GM19328 (cell line): ENCODE measurements around the gene ATXN1.
"Not testable (repeated sequence)": the region's sequence is repeated elsewhere in the genome, so short reads cannot be mapped to it uniquely, and the experiment has no call there.

Source experiments
- ATAC-seq: cut with Tn5 transposase; IDR thresholded peaks from one replicate; pipeline ENCODE4 v1.9.1; 2021; ENCODE audit warnings: mild to moderate bottlenecking, moderate library complexity; ENCODE audit not compliant: unreplicated experiment

Gene ATXN1

GRCh38 chr6:16406538-16406937, 354.7 kb downstream of the ATXN1 start:
- ATAC-seq, result not testable (repeated sequence)

- no peak for ATAC-seq
Observed at GRCh38 chr6:16405375-16405774, 355.9 kb downstream of the ATXN1 start.

- ATAC-seq, result no peak
Observed at GRCh38 chr6:16404456-16404855, 356.8 kb downstream of the ATXN1 start.

GRCh38 chr6:16403831-16404230, 357.4 kb downstream of the ATXN1 start:
- no peak for ATAC-seq

- no peak for ATAC-seq
Observed at GRCh38 chr6:16402581-16402900, 358.7 kb downstream of the ATXN1 start.

GRCh38 chr6:16400248-16400760, 361.0 kb downstream of the ATXN1 start:
- ATAC-seq, result no peak

- no peak for ATAC-seq
Observed at GRCh38 chr6:16399695-16400094, 361.6 kb downstream of the ATXN1 start.

GRCh38 chr6:16399158-16399557, 362.1 kb downstream of the ATXN1 start:
- ATAC-seq, result no peak

- ATAC-seq, result no peak
Observed at GRCh38 chr6:16398587-16398986, 362.7 kb downstream of the ATXN1 start.

GRCh38 chr6:16397623-16398022, 363.6 kb downstream of the ATXN1 start:
- ATAC-seq, result no peak

- no peak for ATAC-seq
Observed at GRCh38 chr6:16396497-16397319, 364.6 kb downstream of the ATXN1 start.

GRCh38 chr6:16394632-16395031, 366.6 kb downstream of the ATXN1 start:
- ATAC-seq, result no peak

GRCh38 chr6:16393326-16393725, 367.9 kb downstream of the ATXN1 start:
- no peak for ATAC-seq

- ATAC-seq, result no peak
Observed at GRCh38 chr6:16392010-16392409, 369.2 kb downstream of the ATXN1 start.

GRCh38 chr6:16391451-16391912, 369.8 kb downstream of the ATXN1 start:
- no peak for ATAC-seq

- not testable (repeated sequence) for ATAC-seq
Observed at GRCh38 chr6:16390909-16391450, 370.3 kb downstream of the ATXN1 start.

GRCh38 chr6:16389642-16390041, 371.6 kb downstream of the ATXN1 start:
- ATAC-seq, result no peak

- no peak for ATAC-seq
Observed at GRCh38 chr6:16388488-16388887, 372.8 kb downstream of the ATXN1 start.

- no peak for ATAC-seq
Observed at GRCh38 chr6:16386057-16386456, 375.2 kb downstream of the ATXN1 start.

- ATAC-seq, result no peak
Observed at GRCh38 chr6:16383607-16384206, 377.6 kb downstream of the ATXN1 start.

- ATAC-seq, result not testable (repeated sequence)
Observed at GRCh38 chr6:16381968-16382367, 379.3 kb downstream of the ATXN1 start.

- no peak for ATAC-seq
Observed at GRCh38 chr6:16380220-16380809, 380.9 kb downstream of the ATXN1 start.
